Measurements from ENCODE around the gene INPP5F.
"Not testable (repeated sequence)": the region's sequence is repeated elsewhere in the genome, so short reads cannot be mapped to it uniquely, and the experiment has no call there.

INPP5F gene

DNA sequence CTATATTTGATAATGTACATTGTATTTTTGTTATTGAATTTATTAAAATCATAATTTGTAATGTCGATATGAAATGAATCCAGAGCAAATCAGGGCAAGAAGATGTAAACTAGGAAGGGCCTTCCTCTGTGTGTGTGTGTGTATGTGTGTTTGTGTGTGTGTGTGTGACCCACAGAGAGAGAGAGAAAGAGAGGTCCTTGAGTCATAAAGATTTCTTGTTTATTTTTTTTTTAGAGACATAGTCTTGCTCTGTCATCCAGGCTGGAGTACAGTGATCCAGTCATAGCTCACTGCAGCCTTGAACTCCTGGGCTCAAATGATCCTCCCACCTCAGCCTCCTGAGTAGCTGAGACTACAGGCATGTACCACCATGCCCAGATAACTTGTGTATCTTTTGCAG is 50.7 kb downstream of the INPP5F start:
- no peak for DNase-seq (ENCODE audit: low read depth)

DNA sequence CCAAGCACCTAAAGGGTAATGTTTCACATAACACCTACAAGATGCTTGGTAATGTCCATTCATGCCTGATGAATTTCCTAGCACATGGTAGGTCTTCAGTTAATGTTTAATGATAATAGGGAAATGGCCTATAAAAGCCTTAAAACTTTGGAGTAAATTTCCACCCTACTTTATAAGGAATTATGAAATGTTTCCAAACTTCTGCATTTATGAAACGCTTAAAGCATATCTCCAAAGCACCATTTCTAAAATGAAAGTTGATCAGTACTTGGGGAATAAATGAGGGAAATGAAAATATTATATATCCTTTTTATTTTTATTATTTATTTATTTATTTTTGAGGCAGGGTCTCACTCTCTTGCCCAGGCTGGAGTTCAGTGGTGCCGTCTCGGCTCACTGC is 51.8 kb downstream of the INPP5F start:
- DNase-seq (ENCODE audit: low read depth) = no peak

DNA sequence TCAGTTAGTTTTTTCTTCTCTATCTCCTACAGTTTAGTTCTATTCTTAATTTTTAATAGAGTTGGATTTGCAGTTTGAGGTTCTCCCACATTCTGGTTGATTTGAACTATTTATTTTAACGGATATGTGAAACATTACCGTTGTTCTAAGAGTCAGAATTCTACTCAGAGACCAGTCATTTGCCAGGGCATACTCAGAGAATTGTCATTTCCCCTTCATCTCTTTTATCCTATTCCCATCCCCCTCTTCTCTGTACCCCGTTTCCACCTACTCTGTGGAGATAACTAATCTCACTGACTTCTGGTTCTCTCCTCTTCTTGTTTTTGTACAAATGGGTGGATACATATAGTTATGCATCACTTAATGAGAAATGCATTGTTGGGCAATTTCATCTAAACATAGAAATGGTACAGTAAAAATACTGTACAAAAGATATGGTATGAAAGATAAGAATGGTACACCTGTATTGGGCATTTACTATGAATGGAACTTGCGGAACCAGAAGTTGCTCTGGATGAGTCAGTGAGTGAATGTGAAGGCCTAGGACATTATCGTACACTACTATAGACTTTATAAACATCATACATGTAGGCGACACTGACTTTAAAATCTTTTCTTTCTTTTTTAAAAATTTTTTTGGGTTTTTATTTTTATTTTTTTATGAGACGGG is 53.1 kb downstream of the INPP5F start:
- DNase-seq (ENCODE audit: low read depth) = no peak

DNA sequence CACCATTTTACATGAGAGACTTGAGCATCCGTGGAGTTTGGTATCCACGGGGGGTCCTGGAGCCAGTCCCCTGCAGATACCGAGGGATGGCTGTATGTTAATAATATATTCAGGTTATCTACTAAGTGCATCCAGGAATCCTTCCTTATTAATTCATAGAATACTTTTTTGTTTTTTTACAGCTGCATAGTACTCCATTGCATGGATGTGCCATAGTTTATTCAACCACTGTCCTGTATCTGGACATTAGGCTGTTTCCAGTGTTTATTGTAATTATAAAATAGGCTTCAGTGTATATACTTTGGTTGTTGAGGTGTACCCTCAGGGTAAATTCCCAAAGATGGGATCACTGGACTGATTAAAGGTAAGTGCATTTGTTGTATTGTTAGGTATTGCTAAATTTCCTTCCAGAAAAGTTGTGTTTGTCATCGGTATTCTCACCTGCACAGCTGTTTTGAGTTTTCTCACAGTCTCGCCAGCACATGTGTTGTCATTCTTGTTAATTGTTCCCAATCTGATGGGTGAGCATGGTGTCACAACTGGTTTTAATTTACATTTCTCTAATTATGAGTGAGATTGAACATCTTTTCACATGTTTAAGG is 55.1 kb downstream of the INPP5F start:
- DNase-seq (ENCODE audit: low read depth) = no peak

DNA sequence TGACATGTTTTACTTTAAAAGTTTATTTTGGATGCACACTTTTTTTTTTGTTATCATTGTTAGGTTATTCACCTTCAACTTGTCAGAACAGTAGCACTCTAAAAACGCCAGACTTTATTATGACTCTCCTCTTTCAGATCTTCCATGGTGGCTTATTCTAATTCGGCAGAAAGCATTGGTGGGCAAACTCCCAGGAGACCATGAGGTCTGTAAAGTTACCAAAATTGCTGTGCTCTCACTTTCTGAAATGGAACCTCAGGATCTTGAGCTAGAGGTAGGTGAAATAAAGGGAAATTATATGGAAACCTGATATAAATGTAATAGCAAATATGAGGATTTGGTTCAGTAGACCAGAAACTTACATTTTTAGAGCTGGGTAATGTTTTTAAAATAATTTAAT is 55.6 kb downstream of the INPP5F start:
- no peak for DNase-seq (ENCODE audit: low read depth)

DNA sequence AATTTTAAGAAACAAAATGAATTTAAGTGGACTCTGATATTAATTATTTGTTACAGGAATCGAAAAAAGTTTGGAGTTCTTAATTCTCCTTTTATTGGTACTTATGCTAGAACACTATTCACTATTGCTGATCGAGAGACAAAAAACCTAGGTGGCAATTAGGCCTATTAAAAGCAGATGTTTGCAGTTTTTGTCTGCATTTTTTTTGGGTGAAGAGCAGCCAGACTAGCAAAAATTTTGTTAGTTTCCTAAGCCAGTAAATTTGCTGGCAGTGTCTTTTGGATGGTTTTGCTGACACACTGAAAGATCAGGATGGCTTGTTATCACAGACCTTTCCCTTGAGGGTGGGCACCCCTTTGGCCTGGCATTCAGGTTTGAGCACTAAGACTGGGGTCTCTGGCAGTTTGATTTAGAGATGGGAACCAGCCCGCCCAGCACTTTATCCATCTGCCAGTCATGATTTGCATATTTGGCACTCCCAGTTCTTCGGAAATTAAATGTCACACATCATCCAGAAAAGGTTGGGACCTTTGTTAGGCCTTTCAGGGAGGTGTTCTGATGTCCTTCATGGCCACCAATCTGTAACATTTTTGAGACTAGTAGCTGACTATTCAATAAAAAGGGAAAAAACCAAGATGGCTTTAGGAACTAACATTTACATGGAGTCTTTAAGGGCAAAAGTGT is 57.3 kb downstream of the INPP5F start:
- no peak for DNase-seq (ENCODE audit: low read depth)

DNA sequence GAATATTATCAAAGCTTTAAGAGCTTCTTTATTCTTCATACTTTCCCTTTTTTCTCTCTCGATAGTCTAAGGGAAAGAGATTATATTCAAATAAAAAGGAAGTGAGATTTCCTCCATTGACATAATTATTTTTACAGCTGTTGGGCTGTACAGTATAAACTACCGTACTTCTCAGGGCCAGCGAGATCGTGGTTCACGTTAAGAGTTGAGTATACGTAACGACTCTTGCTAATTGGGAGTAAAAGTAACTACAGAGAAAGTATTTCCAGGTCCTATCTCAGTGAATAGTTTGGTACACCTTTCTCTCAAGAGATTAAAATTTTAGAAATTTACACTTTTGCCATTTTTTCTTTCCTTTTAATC is 57.8 kb downstream of the INPP5F start:
- no peak for DNase-seq (ENCODE audit: low read depth)

DNA sequence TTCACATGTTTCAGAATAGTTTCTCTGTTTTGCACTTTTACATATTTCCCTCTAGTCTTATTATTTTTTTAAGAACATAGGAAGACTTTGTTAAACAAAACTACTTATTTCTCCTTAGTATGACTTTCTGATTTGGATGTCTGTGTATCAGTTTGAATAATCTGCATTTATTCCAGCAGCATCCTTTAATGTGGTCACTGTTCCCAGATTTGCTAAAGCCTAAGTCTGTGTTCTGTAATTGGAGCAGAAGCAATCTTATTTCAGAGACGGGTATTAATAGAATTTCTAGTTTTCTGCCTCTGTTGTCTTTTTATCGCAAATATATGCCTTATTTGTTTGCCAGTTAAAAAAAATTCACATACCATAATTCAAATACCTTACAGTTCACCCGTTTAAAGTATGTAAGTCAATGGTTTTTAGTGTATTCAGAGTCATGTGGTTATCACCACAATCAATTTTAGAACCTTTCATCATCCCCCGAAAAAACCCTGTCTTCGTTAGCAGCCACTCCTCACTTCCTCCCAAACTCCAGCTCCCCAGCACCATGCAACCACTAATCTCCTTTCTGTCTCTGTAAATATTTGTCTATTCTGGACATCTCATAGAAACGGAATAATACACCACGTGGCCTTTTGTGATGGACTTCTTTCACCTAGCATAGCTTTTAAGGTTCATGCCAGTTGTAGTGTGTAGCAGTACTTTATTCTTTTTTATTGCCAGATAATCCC is 58.7 kb downstream of the INPP5F start:
- no peak for DNase-seq (ENCODE audit: low read depth)

DNA sequence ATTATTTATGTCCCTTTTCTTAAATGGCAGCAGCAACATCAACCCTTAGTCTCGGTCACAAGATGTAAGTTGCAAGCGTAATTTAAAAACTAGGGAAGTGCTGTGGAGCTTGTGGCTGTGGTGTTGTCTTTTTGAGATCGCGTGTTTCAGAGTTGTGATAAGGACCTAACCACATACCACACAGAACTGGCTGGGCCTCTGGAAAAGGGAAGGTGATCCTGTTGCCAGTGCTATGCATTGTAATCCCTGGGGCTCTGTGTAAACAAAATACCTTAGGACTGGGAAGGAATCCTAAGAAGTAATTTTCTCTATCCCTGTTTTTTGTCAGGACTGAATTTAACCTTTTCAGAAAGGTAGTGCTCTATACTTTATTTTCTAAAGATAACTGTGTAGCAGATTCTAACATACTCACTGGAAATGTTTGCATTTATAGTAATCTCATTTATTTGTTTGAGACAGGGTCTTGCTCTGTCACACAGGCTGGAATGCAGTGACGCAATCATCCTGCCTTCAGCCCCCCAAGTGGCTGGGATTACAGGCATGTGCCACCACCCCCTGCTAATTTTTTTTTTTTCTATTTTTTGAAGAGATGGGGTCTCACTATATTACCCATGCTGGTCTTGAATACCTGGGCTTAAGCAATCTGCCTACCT is 60.4 kb downstream of the INPP5F start:
- no peak for DNase-seq (ENCODE audit: low read depth)

DNA sequence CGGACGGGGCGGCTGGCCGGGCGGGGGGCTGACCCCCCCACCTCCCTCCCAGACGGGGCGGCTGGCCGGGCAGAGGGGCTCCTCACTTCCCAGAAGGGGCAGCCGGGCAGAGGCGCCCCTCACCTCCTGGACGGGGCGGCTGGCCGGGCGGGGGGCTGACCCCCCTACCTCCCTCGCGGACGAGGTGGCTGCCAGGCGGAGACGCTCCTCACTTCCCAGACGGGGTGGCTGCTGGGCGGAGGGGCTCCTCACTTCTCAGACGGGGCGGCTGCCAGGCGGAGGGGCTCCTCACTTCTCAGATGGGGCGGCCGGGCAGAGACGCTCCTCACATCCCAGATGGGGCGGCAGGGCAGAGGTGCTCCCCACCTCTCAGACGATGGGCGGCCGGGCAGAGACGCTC is 69.3 kb downstream of the INPP5F start:
- DNase-seq (ENCODE audit: low read depth) = not testable (repeated sequence)

DNA sequence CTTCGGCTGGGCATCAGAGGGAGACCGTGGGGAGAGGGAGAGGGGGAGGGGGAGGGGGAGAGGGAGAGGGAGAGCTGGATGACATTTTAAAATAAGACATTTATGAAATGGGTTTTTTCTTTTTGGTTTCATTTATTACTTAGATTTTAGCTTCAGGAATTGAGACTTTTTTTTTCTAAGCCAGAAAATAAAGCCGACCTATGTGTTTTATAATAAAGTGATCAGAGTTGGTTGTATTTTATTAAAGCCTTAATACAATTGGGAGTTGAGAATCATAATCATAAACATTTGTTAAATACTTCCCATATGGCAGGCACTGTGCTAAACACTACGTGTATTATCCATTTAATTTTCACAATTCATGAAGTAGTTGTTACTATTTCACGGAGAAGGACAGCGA is 70.2 kb downstream of the INPP5F start:
- no peak for DNase-seq (ENCODE audit: low read depth)

DNA sequence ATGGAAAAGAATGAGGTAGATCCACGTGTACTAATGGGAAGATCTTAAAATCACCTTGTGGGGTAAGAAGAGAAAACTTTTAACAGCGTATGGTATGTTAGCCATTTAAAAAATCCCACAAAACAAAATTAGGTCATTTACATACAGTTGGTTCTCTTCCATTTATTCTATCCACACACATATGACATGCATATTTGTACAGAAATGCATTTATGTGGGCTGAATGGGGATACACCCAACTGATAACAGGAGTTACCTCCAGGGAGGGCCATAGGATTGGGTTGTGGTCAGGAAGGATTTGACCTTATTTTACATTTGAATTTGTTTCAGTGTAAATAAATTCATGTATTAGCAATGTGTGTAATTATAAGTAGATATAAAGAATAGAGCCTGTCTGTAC is 75.3 kb downstream of the INPP5F start:
- no peak for DNase-seq (ENCODE audit: low read depth)

DNA sequence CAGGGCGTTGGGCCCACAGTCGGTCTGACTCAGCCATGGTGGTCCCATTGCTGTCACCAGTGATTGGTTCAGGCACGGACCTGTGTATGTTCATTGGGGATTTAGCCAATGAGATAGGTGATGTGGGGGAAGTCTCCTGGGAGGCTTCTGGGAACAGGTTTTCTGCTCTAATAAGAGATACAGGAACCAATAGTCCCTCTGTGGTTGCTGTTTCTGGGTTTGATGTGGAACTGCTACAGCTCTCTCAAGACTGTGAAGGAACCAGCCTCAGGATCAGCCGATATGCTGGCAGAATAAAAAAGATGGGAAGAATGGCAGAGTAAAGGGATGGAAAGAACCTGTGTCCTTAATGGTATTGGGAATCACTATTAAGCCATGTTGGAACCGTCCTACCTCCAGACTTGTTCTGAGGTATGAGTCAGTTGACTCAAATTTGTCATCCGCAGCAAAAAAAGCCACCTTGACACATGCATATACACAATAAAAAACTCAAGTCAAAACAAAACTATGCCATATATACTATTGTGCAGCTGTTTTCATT is 76.2 kb downstream of the INPP5F start:
- no peak for DNase-seq (ENCODE audit: low read depth)

DNA sequence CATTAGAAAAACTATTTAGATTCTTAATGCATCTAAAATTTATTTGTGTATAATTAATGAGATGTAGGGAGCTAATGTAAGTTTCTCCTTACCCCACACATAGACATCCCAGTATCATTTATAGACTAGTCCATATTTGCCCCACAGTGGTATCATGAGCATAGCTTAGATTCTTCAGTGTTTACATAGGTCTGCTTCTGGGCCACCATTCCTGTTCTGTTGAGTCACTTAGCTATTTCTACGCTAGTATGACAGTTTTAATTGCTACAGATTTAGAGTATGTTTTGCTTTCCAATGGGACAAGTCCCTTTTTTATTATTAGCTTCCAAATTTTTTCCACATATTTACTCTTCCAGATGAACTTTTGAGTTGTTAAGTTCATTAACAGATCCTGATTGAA is 77.4 kb downstream of the INPP5F start:
- DNase-seq (ENCODE audit: low read depth) = no peak

DNA sequence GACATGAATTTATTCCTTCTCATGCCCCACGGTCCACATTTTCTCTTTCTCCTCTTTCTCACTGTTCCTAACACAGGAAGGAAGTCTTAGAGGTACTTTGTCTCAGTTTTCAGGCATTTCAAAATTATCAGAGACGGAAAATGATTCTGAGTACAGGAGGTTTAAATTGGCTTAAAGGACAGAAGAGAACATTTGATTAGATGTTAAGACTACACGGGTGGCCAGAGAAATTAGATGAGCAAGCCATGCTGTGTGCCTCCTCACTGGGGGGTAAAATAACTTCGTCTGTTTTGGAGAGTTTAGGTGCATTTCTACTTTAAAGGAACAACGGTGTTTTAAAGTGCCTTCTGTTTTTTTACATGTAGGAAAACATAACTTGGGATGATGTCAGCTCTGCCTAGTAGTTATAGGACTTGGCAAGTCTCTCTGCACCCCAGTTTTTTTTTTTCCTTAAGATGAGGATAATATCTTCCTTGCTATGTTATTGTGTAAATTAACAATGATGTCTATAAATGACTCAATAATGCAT is 79.9 kb downstream of the INPP5F start:
- no peak for DNase-seq (ENCODE audit: low read depth)

DNA sequence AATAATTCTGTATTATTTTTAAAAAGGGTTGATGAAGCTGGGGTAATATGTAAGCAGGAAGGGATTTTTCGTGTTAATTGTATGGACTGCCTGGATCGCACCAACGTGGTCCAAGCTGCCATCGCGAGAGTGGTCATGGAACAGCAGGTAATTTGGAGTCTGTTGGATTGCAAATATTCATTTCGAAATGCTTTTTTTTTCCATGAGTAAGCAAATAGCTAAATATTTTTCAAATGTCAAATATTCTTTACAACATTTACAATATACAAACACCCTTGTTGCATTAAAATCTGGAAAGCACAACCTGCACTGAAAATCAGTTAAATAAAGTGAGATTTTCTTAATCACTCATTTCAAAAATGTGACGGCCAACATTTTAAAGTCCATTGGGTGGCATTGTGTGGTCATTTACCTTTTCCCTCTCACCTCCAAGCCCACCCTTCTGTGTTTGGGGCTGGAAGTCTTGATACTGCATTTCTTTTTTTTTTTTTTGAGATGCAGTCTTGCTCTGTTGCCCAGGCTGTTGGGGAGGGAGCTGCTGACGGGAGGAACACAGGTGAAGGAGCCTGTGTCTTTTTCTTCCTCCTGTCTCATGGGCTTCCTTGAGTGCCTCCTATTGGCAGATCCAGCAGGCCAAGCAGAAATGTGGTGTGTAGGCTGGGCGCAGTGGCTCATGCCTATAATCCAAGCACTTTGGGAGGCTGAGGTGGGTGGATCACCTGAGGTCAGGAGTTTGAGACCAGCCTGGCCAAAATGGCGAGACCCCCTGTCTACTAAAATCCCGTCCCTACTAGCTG is 80.7 kb downstream of the INPP5F start:
- no peak for DNase-seq (ENCODE audit: low read depth)

DNA sequence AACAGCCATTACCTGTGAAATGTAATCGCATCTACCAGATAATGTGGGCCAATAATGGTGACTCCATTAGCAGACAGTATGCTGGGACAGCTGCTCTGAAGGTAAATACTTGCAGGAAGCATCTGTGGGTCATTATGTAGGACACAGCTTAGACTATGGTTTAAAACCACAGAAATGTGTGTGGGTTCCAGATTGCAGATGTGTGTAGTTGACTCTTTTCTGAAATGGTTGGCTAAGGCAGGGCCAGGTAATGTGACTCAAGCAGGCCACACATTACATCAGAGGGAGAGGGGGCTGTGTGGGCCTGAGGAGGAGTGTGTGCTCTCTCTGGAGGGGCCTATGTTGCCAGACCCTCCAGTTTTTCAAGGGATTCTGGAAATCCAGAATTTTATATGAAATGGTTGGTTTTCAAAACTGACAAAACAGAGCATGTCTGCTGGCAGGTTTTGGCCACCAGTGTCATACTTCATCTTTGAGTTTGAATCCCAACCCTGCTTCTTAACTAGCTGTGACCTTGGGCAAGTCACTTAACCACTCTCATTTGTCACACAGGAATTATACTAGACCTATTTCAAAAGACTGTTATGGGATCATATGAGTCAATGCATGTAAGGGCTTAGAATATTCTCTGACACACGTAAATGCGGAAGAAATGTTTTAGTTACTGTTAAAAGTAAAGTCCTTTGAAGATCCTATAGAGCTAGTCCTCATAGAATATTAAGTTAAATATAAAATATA is 82.3 kb downstream of the INPP5F start:
- no peak for DNase-seq (ENCODE audit: low read depth)

DNA sequence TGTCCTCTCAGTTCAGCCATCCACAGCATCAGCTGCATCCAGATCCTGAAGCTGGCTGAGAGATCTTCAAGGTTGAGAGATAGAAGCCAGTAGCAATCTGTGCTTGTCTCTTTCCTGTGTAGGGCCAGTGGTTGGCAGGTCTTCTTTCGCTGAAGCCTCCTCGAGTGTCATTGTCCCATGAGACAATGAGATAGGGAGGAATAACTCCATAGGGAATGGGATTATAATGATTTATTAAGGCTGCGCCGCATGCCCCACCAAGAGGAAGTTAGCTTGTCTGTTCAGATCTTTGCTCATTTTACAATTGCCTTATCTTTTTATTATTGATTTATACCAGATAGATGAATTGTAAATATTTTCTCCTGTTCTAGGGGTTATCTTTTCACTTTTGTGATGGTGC is 85.3 kb downstream of the INPP5F start:
- no peak for DNase-seq (ENCODE audit: low read depth)

DNA sequence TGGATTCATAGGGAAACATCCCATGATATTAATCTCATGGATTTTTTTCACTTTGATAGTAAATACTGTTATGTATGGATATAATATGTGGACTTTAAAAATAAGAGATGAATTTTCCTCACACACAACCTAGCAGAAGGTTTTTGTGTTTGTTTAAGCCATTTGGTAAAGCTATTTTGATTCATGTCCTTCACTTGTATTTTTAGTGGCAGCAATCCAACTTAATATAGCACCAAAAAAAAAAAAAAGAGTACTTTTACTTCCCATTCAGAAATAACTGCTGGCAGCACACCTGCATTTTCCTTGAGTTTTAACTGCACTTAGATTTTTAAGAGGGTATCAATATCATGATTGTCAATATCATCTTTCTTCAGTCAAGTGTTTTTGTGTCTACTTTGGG is 86.8 kb downstream of the INPP5F start:
- no peak for DNase-seq (ENCODE audit: low read depth)

DNA sequence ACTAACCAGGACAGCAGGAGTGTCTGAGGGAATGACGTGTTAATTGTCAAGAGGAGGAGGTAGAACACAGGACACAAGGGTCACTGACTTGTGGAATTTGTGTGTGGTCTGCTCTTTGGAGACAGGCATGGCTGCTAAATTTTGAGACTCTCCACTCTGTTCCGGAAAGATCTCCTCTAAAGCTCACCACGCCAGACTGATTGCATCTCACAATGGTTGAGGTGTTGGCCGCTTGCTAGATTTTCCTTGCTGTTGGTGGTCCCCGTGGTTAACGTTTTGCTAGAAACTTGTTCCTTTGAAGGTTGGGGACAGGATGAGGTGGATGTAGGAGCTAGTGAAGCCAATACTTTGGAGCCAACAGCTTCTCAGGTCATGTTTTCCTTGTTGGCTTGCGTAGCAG is 89.8 kb downstream of the INPP5F start:
- DNase-seq (ENCODE audit: low read depth) = no peak
